GM11168 (cell line): Measurements from ENCODE around the gene NEU3.
"Not testable (repeated sequence)": the region's sequence is repeated elsewhere in the genome, so short reads cannot be mapped to it uniquely, and the experiment has no call there.

Experiments
- in situ Hi-C: fragments of 300-500 bp; cut with MboI; formaldehyde crosslinking; loops from one replicate; pipeline ENCODE4 v1.12.0; 2022; ENCODE audit warnings: low sequenced_read_pairs; ENCODE audit not compliant: unreplicated experiment

The NEU3 gene, protein sequence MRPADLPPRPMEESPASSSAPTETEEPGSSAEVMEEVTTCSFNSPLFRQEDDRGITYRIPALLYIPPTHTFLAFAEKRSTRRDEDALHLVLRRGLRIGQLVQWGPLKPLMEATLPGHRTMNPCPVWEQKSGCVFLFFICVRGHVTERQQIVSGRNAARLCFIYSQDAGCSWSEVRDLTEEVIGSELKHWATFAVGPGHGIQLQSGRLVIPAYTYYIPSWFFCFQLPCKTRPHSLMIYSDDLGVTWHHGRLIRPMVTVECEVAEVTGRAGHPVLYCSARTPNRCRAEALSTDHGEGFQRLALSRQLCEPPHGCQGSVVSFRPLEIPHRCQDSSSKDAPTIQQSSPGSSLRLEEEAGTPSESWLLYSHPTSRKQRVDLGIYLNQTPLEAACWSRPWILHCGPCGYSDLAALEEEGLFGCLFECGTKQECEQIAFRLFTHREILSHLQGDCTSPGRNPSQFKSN

DNA sequence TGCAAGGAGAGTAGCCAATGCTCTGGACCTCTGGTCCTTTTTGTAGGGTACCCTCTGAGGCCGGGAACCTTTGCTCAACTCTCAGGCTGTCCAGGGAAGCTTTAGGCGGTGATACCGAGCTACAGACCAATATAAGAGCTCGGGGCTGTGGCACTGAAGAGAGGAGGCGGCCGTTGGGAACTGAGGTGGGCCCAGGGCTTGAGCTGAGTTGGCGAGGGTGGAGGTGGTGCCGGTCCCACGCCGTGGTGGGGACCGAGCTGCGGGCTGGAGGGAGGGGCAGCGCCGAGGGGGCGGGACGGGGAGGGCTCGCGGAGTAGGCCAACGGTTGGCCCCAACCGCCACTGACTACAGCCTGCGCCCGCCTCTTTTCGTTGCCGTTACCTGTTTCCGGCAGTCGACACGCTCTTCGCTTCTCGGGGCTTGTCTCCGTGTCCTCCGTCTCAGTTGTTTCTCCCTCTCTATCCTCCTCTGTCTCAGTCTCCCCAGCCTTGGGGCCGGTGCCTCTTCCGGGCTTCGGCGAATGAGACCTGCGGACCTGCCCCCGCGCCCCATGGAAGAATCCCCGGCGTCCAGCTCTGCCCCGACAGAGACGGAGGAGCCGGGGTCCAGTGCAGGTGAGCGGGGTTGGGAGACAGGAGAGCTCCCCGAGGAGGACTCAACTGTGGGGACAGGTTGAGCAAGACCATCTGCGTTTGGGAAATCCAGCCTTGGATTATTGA is at the start of gene NEU3:
Gene NEU3 (plus strand): TSS at position 393 of the 719 bp plus-strand sequence. CDS start 128 bp downstream, at position 521.
- in situ Hi-C loops = no loop called here

DNA sequence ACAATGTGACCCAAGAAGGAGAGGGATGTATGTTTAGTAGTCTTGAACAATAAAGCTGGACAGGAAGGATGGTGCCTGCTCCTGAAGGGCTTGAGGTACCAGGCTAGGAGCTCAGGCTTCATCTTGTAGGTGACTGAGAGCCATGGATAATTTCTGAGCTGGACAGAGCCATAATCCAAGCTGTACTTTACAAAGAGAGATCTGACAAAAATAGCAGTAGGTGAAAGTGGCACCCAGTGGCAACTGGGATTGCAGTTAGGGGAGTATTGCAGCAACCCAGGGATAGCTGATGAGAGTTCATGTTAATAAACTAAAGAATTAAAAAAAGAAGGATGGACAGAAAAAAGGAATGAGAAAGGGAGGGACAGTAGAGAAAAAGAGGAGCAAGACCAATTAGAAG is 47.2 kb upstream of the NEU3 start:
- in situ Hi-C loops = no loop called here

- in situ Hi-C loops = no loop called here
Observed at GRCh38 chr11:74942073-74942759, 46.5 kb upstream of the NEU3 start.

GRCh38 chr11:74948546-74948897 is 40.2 kb upstream of the NEU3 start:
- in situ Hi-C loops = no loop called here

DNA sequence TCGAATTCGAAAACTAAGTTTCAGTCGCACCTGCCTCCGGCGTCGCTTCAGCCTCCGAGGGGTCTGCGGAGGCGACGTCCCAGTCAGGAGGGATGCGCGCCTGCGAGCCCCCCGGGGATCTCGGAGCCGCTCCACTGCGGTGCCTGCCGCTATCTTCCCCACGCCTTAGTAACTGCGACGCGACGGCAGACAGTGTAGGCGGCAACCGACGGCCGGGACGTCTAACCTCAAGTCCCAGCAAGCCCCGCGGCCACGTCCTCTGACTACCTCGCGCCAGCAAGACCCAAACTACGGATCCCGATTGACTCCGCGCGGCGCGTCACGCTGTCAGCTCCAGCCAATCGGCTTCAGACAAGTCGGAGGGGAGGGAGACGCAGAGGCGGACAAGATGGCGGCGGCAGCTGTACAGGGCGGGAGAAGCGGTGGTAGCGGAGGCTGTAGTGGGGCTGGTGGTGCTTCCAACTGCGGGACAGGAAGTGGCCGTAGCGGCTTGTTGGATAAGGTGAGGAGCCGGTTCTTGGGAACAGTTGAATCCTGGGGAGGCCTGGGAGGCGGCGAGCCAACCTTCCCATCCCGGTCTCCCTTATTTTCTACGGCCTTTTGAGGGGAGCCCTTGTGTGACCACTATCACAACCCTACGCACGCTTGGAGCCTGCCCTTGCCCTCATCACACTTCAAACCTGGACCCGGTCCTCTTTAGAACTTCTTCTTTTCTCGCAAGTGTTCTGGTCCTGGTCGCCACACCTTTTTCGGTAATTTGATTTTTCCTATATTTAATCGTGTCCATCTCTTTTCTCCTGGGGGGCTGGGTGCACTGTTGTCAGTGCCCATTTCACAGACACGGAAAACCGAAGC is 39.6 kb upstream of the NEU3 start, which contains the start of the genes SPCS2 and XRRA1:
Gene SPCS2 (plus strand): TSS at position 369 of the 855 bp plus-strand sequence. CDS start 20 bp downstream, at position 389.
Gene XRRA1 (minus strand): TSS at position 194 of the 855 bp plus-strand sequence. CDS start 8,213 bp downstream, outside the sequence.
- in situ Hi-C loops = no loop called here

GRCh38 chr11:74949753-74950137 is 39.0 kb upstream of the NEU3 start:
- in situ Hi-C loops = no loop called here

GRCh38 chr11:74950374-74950969 is 38.3 kb upstream of the NEU3 start:
- in situ Hi-C loops = no loop called here

DNA sequence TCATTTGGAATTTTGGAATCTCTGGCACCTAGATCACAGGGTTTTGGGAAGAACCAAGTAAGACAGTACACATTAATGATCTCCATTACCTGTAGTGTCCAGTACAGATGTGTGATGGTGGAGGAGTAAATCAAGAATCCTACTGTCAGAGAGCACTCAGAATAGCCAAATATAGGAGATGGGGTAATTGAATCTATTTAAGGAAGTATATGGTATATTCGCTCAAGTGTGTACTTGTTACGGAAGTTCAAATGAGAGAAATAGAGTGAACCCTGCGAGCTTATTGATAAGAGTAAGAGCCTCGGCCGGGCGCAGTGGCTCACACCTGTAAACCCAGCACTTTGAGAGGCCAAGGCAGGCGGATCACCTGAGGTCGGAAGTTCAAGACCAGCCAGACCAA is 37.5 kb upstream of the NEU3 start:
- in situ Hi-C loops = no loop called here

DNA sequence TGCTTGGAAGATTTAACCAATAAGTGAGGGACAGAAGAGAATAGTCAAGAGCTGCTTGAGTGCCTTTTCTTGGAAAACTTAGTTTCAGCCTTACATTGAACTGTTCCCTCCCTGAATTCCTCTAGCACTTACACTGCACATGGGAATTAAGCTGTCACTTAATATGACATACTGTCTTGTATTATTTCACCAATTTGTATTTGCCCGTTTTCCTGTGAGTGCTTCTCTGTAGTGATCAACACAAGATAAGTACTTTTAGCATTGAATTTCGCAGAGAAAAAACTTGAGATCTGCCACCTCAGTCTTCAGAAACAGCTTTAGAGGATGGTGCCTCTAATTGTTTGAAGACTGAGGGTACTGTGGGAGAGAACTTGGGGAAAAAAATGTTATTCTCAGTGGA is 36.0 kb upstream of the NEU3 start:
- in situ Hi-C loops = no loop called here

DNA sequence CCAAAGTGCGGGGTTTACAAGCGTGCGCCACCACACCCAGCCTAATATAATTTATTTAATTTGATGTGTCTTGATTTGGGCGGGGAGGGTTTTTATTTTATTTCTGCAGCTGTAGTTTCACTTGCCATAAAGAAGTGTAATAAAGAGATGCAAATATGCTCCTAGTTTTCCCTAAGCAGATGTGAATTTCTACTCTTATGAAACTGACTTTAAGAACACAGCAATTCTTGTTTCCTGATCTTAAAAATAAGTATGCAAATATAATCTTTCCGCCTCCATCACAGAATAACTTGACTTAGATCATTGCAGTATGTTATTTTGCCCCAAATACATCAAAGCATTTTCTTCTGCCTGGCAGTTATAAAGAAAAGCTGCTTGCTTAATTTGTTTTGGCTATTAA is 35.3 kb upstream of the NEU3 start:
- in situ Hi-C loops = no loop called here

GRCh38 chr11:74954199-74954598 is 34.5 kb upstream of the NEU3 start:
- in situ Hi-C loops = no loop called here

- in situ Hi-C loops = no loop called here
Observed at GRCh38 chr11:74956397-74957015, 32.2 kb upstream of the NEU3 start.

DNA sequence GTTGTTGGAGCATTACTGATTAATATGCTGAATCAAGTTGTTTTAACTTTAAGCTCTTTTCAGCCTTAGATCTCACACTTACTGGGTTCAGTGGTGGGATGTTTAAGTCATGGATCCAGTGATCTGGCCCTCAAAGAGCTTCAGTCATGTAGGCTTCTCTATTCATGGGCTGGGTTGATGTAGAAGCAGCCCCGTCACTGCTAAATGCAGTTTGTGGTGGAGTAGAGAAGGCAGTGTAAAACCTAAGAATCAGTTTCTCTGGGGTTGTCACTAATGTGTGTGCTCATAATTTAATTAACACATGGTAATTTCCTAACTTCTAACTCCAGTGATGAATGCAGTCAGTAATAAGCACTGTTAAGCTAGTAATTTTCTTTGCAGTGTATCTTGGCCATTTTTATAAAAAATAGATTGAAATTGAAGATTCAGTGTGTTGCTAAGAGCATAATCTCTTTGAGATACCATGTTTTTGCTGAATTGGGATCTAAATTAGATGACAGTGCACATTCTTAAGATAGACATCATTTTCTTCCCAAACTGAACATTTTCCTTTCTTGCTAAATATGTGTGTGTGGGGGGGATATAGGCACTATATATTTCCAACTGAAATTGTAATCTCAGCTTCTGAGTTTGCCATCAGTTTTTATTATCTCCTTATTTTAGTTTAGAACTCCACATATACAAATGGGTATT is 30.6 kb upstream of the NEU3 start:
- in situ Hi-C loops = no loop called here

DNA sequence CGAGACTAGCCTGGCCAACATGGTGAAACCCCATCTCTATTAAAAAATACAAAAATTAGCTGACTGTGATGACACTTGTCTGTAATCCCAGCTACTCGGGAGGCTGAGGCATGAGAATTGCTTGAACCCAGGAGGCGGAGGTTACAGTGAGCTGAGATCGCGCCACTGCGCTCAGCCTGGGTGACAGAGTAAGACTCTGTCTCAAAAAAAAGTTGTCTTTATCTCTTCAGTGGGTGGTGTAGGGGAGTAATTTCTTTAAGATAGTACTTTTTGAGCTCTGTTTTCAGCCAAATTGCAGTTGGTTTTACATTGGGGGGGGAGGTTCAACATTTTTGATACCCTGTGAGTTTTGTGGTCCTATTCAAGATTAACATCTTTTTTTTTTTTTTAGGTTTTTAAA is 28.6 kb upstream of the NEU3 start:
- in situ Hi-C loops = not testable (repeated sequence)

DNA sequence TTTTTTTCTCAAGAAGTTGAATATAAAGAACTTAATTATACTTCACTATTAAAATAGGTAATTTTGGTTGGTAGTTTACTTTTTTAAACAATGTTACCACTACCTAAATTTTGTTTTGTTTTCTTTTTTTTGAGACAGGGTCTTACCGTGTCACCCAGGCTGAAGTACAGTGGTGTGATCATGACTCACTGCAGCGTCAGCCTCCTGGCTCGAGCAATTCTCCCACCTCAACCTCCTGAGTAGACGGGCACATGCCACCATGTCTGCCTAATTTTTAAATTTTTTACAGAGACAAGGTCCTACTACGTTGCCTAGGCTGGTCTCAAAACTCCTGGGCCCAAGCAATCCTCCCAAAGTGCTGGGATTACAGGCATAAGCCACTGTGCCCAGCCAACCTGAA is 22.1 kb upstream of the NEU3 start:
- in situ Hi-C loops = no loop called here

- in situ Hi-C loops = no loop called here
Observed at GRCh38 chr11:74970852-74971395, 17.8 kb upstream of the NEU3 start.

- in situ Hi-C loops = no loop called here
Observed at GRCh38 chr11:74971424-74971823, 17.3 kb upstream of the NEU3 start.

DNA sequence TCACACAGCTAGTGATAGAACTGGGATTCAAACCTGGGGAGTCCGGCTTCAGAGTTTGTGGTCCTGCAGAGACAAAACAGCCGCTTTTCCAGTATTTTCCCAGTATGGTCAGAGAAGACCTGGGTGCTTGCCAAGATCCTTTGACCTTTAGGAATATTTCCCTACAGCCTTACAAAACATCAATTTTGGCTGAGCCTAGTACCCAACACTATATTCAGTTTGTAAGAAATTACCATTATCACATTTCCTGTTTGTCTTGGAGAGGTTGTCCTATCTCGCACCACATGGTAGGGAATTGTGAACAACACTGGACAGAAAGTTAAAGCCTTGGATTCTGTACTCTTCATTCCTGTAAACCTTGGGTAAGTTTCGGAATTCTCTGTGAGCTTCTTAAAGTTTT is 10.7 kb upstream of the NEU3 start:
- in situ Hi-C loops = no loop called here
